Calu3 (cell line): ENCODE data around the gene NR1H4. TPM values are rescaled to one million over a fixed set of nuclear protein-coding genes. Genes with fewer than 3 reads are reported as not detected.

Experiments used
- BruUV-seq: library from RNA; stranded (reverse); fragments of 400-500 nt; replicated peaks from 2 replicates; lab custom pipeline; 2021; lab: Mats Ljungman, UMichigan
- CTCF ChIA-PET: fragments of 300-600 bp; sonication (Branson Sonifier 250); formaldehyde crosslinking; loops from one replicate; lab custom pipeline; 2022; ENCODE audit warnings: antibody characterized with exemption; lab: Charles Lee
- DNase-seq: peaks from one replicate; pipeline ENCODE4 v3.0.0; 2022
- H3K27ac Mint-ChIP-seq: one replicate; pipeline ENCODE4 v1.8.0; 2022; ENCODE audit warnings: mixed read lengths; ENCODE audit not compliant: unreplicated experiment
- H3K27me3 Mint-ChIP-seq: one replicate; pipeline ENCODE4 v1.8.0; 2022; ENCODE audit warnings: mixed read lengths; ENCODE audit not compliant: unreplicated experiment
- H3K36me3 Mint-ChIP-seq: one replicate; pipeline ENCODE4 v1.8.0; 2022; ENCODE audit warnings: mild to moderate bottlenecking, moderate library complexity, mixed read lengths; ENCODE audit not compliant: insufficient read depth, unreplicated experiment
- H3K4me1 Mint-ChIP-seq: one replicate; pipeline ENCODE4 v1.8.0; 2022; ENCODE audit warnings: mild to moderate bottlenecking, low read depth, mixed read lengths; ENCODE audit not compliant: unreplicated experiment
- H3K4me3 Mint-ChIP-seq: one replicate; pipeline ENCODE4 v1.8.0; 2022; ENCODE audit warnings: mild to moderate bottlenecking, low read depth, moderate library complexity, mixed read lengths; ENCODE audit not compliant: unreplicated experiment
- H3K9me3 Mint-ChIP-seq: one replicate; pipeline ENCODE4 v1.8.0; 2022; ENCODE audit warnings: low read depth, mixed read lengths; ENCODE audit not compliant: unreplicated experiment
- intact Hi-C: fragments of 100-400 bp; cut with micrococcal nuclease; formaldehyde crosslinking; loops from one replicate; pipeline ENCODE4 v1.10.0; 2022; ENCODE audit not compliant: unreplicated experiment
- total RNA-seq: library from RNA; stranded (reverse); gene quantifications from 2 replicates; pipeline ENCODE4 v1.2.3, GENCODE V29; 2022
- TF ChIP-seq, protein P1 (sequence below): fragments of 200-600 bp; IDR thresholded peaks from one replicate; pipeline ENCODE4 v1.8.0; 2022; ENCODE audit warnings: antibody characterized with exemption; ENCODE audit not compliant: unreplicated experiment

NR1H4 gene
- total RNA-seq, 1 experiment from 2014 or later, result 5.2 TPM

DNA sequence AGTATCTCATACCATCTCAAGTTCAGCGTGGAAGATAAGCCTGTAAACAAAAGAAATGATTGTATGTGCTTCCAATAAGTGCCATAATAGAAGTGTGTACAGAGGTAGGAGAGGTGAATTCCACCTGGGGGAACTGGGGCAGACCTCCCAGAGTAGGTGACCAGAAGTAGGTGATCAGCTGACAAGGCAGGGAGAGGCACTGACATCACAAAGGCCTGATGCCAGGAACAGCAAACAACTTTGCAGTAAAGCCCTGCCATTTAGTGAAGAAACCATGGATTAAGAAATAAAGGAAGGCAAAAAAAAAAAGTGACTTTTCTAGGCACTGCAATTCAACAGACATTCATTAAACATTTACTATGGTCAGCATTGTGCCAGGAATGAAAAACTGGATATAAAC, 31.1 kb downstream of the NR1H4 start:
- Mint-ChIP-seq H3K36me3 (no peaks in the 10 kb centered on the region), H3K4me3 (peak overlapping the region; percentile 33), H3K27me3 (no peaks in the 10 kb centered on the region), H3K9me3 (peaks cover 4% of the 10 kb centered on the region), H3K4me1 (peaks cover 56% of the 10 kb centered on the region), H3K27ac (peak overlapping the region; percentile 30)
- intact Hi-C loops, result no loop called here
- TF ChIP-seq, protein P1, sequence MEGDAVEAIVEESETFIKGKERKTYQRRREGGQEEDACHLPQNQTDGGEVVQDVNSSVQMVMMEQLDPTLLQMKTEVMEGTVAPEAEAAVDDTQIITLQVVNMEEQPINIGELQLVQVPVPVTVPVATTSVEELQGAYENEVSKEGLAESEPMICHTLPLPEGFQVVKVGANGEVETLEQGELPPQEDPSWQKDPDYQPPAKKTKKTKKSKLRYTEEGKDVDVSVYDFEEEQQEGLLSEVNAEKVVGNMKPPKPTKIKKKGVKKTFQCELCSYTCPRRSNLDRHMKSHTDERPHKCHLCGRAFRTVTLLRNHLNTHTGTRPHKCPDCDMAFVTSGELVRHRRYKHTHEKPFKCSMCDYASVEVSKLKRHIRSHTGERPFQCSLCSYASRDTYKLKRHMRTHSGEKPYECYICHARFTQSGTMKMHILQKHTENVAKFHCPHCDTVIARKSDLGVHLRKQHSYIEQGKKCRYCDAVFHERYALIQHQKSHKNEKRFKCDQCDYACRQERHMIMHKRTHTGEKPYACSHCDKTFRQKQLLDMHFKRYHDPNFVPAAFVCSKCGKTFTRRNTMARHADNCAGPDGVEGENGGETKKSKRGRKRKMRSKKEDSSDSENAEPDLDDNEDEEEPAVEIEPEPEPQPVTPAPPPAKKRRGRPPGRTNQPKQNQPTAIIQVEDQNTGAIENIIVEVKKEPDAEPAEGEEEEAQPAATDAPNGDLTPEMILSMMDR, result no peak
- CTCF ChIA-PET, result interaction anchor here (0.5 kb wide), 1 partner anchor 270 kb away, joined by 6 read pairs; no protein-coding TSS in a partner anchor
- DNase-seq, result peak; percentile 76
- BruUV-seq, result no TSS peak

DNA sequence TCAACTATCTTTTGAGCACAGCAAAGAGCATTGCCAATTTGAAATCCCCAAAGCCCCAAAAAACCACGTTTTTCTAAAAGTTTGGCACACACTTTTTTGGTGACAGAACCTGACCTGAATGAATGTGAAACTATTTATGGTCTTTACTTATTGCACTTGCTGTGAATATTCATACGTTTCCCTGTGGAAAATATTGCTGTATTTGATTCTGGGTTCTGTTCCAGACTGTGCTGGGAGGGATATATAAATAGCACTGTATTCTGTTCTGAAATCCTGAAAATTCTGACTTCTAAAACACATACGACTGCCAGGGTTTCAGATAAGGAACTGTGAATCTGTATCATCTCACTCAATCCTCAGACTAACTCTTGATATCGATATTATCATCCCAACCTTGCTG, 35.1 kb downstream of the NR1H4 start:
- no peak for DNase-seq
- no peaks in the 10 kb centered on the region for H3K9me3 Mint-ChIP-seq
- no peaks in the 10 kb centered on the region for H3K36me3 Mint-ChIP-seq
- intact Hi-C loops, result no loop called here
- H3K4me3 Mint-ChIP-seq, result no peak overlapping the region
- BruUV-seq, result no TSS peak
- peaks cover 28% of the 10 kb centered on the region for H3K4me1 Mint-ChIP-seq
- no peaks in the 10 kb centered on the region for H3K27me3 Mint-ChIP-seq
- TF ChIP-seq, protein P1, result no peak
- H3K27ac Mint-ChIP-seq, result no peak overlapping the region
- CTCF ChIA-PET, result no interaction called here

DNA sequence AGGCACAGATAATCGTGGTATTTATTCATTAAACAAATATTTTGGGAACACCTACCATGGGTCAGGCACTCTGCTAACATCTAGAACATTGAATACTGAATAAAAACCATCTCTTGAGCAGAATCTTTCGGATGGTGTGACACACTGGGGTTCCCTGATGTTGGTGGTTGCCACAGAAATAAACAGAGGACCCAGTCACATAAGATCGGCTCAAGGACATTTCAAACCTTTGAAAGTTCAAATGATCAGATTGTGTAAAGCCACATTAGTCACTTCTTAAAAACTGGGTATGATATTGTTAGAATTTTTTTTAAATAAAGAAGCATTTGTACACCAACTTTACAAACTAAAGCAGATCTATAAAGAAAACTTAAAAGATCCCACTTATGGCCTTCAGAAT, 39.0 kb downstream of the NR1H4 start:
- peaks cover 4% of the 10 kb centered on the region for H3K9me3 Mint-ChIP-seq
- no TSS peak for BruUV-seq
- H3K4me3 Mint-ChIP-seq, result no peak overlapping the region
- no peak for DNase-seq
- intact Hi-C loops, result no loop called here
- H3K36me3 Mint-ChIP-seq, result no peaks in the 10 kb centered on the region
- H3K4me1 Mint-ChIP-seq, result peaks cover 6% of the 10 kb centered on the region
- CTCF ChIA-PET, result no interaction called here
- no peak overlapping the region for H3K27ac Mint-ChIP-seq
- TF ChIP-seq, protein P1, result no peak
- H3K27me3 Mint-ChIP-seq, result no peaks in the 10 kb centered on the region

DNA sequence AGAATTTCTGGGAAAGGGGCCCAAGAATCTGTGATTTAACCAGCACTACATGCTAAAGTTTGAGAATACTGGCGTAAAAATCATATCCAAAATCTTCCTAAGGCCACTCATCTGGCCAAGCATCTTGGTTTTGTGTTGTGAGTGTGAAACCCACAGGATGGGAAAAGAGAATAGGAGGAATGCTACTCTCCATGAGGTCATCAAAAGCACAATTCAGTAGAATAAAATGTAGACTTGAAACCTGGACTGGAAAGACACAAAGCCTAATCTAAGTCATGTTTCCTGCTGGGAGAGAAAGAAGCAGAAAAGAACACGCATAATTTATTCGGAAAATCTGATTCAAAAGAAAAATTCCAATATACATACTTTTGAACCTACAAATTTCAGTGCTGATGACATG, 42.3 kb downstream of the NR1H4 start:
- Mint-ChIP-seq H3K9me3 (peaks cover 4% of the 10 kb centered on the region), H3K36me3 (no peaks in the 10 kb centered on the region), H3K27ac (no peak overlapping the region), H3K27me3 (no peaks in the 10 kb centered on the region), H3K4me3 (no peak overlapping the region), H3K4me1 (no peaks in the 10 kb centered on the region)
- no peak for DNase-seq
- no TSS peak for BruUV-seq
- TF ChIP-seq, protein P1, result no peak
- intact Hi-C loops, result no loop called here
- CTCF ChIA-PET, result no interaction called here
